ENCODE measurements around the gene TGM4. TPM values are rescaled to one million over a fixed set of nuclear protein-coding genes. Genes with fewer than 3 reads are reported as not detected.

The TGM4 gene
- total and polyA plus RNA-seq, 10 of the 15 experiments (the other 5 are each of a cell fraction or from before 2014, with no cell fraction given): not detected

DNA sequence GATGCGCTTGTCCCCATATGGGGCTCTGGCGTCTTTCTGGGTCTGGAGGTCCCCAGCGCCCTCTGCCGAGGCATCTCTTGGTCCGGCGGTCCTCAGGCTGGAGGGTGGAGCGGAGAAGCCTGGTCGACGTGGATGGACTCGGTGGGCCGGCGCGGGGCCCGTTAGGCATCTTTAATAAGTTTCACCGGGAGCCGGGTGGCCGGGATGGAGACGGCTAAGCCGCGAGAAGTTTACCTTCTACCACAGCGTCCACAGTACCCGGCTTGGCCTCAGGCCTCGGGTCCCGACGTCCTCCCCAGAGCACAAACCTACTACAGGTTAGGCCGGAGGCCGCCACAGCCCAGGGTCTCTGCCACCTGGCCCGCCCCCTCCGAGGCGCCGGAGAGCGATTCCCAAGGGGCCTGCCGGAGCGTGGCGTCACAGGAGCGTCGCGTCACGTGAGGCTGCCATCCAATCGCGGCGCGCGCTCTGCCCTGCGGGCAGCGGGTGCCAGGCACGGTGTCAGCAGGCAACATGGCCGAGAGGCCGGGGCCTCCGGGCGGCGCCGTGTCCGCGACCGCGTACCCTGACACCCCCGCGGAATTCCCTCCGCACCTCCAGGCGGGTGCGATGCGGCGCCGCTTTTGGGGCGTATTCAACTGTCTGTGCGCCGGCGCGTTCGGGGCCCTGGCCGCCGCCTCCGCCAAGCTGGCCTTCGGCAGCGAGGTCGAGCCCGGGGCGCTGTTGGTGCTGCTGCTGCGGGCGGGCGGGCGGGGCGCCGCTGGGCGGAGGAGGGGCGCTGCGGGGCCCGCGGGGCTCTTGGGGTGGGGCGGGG, 12.8 kb upstream of the TGM4 start, which contains the start of gene TMEM42 (continued):
- TF ChIP-seq, protein P1, sequence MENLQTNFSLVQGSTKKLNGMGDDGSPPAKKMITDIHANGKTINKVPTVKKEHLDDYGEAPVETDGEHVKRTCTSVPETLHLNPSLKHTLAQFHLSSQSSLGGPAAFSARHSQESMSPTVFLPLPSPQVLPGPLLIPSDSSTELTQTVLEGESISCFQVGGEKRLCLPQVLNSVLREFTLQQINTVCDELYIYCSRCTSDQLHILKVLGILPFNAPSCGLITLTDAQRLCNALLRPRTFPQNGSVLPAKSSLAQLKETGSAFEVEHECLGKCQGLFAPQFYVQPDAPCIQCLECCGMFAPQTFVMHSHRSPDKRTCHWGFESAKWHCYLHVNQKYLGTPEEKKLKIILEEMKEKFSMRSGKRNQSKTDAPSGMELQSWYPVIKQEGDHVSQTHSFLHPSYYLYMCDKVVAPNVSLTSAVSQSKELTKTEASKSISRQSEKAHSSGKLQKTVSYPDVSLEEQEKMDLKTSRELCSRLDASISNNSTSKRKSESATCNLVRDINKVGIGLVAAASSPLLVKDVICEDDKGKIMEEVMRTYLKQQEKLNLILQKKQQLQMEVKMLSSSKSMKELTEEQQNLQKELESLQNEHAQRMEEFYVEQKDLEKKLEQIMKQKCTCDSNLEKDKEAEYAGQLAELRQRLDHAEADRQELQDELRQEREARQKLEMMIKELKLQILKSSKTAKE (IDR thresholded peaks at IDR 0.05; ENCODE audit: low read depth, poor library complexity, severe bottlenecking): no peak
- TF ChIP-seq SP1 (IDR thresholded peaks at IDR 0.05; ENCODE audit: low read depth, low read length) (peak; percentile 85), MYB (IDR thresholded peaks at IDR 0.05; ENCODE audit: borderline replicate concordance, low read depth, low read length) (no peak), NBN (IDR thresholded peaks at IDR 0.05) (0 out of 2 replicates have a peak, but pooled peaks have one; percentile 27), SMARCA5 (IDR thresholded peaks at IDR 0.05) (no peak), NFYA (IDR thresholded peaks at IDR 0.05; ENCODE audit: borderline replicate concordance, low read depth, low read length) (no peak), RBBP5 (conservative IDR thresholded peaks at IDR 0.05) (no peak), JUND (IDR thresholded peaks at IDR 0.05; ENCODE audit: low read depth, low read length) (no peak), MEF2B (IDR thresholded peaks at IDR 0.05; ENCODE audit: partially characterized antibody, poor library complexity, severe bottlenecking) (peak; percentile 99), LARP7 (IDR thresholded peaks at IDR 0.05) (no peak), ZBED1 (IDR thresholded peaks at IDR 0.05; ENCODE audit: borderline replicate concordance) (no peak), SIX5 (IDR thresholded peaks at IDR 0.05; ENCODE audit: low read depth, low read length, severe bottlenecking) (no peak), HDAC6 (IDR thresholded peaks at IDR 0.05; ENCODE audit: unreplicated experiment) (no peak), TARDBP (IDR thresholded peaks at IDR 0.05; ENCODE audit: borderline replicate concordance) (no peak)
- TF ChIP-seq, protein P2, sequence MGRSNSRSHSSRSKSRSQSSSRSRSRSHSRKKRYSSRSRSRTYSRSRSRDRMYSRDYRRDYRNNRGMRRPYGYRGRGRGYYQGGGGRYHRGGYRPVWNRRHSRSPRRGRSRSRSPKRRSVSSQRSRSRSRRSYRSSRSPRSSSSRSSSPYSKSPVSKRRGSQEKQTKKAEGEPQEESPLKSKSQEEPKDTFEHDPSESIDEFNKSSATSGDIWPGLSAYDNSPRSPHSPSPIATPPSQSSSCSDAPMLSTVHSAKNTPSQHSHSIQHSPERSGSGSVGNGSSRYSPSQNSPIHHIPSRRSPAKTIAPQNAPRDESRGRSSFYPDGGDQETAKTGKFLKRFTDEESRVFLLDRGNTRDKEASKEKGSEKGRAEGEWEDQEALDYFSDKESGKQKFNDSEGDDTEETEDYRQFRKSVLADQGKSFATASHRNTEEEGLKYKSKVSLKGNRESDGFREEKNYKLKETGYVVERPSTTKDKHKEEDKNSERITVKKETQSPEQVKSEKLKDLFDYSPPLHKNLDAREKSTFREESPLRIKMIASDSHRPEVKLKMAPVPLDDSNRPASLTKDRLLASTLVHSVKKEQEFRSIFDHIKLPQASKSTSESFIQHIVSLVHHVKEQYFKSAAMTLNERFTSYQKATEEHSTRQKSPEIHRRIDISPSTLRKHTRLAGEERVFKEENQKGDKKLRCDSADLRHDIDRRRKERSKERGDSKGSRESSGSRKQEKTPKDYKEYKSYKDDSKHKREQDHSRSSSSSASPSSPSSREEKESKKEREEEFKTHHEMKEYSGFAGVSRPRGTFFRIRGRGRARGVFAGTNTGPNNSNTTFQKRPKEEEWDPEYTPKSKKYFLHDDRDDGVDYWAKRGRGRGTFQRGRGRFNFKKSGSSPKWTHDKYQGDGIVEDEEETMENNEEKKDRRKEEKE (IDR thresholded peaks at IDR 0.05): no peak
- TF ChIP-seq, protein P3, sequence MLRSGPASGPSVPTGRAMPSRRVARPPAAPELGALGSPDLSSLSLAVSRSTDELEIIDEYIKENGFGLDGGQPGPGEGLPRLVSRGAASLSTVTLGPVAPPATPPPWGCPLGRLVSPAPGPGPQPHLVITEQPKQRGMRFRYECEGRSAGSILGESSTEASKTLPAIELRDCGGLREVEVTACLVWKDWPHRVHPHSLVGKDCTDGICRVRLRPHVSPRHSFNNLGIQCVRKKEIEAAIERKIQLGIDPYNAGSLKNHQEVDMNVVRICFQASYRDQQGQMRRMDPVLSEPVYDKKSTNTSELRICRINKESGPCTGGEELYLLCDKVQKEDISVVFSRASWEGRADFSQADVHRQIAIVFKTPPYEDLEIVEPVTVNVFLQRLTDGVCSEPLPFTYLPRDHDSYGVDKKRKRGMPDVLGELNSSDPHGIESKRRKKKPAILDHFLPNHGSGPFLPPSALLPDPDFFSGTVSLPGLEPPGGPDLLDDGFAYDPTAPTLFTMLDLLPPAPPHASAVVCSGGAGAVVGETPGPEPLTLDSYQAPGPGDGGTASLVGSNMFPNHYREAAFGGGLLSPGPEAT (IDR thresholded peaks at IDR 0.05; ENCODE audit: low read depth): 0 out of 2 replicates have a peak, but pooled peaks have one; percentile 31
- TF ChIP-seq, protein P4, sequence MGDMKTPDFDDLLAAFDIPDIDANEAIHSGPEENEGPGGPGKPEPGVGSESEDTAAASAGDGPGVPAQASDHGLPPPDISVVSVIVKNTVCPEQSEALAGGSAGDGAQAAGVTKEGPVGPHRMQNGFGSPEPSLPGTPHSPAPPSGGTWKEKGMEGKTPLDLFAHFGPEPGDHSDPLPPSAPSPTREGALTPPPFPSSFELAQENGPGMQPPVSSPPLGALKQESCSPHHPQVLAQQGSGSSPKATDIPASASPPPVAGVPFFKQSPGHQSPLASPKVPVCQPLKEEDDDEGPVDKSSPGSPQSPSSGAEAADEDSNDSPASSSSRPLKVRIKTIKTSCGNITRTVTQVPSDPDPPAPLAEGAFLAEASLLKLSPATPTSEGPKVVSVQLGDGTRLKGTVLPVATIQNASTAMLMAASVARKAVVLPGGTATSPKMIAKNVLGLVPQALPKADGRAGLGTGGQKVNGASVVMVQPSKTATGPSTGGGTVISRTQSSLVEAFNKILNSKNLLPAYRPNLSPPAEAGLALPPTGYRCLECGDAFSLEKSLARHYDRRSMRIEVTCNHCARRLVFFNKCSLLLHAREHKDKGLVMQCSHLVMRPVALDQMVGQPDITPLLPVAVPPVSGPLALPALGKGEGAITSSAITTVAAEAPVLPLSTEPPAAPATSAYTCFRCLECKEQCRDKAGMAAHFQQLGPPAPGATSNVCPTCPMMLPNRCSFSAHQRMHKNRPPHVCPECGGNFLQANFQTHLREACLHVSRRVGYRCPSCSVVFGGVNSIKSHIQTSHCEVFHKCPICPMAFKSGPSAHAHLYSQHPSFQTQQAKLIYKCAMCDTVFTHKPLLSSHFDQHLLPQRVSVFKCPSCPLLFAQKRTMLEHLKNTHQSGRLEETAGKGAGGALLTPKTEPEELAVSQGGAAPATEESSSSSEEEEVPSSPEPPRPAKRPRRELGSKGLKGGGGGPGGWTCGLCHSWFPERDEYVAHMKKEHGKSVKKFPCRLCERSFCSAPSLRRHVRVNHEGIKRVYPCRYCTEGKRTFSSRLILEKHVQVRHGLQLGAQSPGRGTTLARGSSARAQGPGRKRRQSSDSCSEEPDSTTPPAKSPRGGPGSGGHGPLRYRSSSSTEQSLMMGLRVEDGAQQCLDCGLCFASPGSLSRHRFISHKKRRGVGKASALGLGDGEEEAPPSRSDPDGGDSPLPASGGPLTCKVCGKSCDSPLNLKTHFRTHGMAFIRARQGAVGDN (IDR thresholded peaks at IDR 0.05): peak; percentile 83
- TF ChIP-seq, protein P5, sequence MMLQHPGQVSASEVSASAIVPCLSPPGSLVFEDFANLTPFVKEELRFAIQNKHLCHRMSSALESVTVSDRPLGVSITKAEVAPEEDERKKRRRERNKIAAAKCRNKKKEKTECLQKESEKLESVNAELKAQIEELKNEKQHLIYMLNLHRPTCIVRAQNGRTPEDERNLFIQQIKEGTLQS (IDR thresholded peaks at IDR 0.05; ENCODE audit: borderline replicate concordance, extremely low read depth, low read depth, low read length): peak; percentile 93

All from GM12878 (cell line).